Stimulated activated CD8-positive, alpha-beta memory T cell treated with anti-CD3 and anti-CD28 coated beads, Interleukin-2, amount 100 ng/mL, for 48 hours (primary cell): Measurements from ENCODE around the gene P4HTM.
A peak's percentile ranks its signal among the peaks of the same experiment; 100 is the strongest.
"Not testable (repeated sequence)": the region's sequence is repeated elsewhere in the genome, so short reads cannot be mapped to it uniquely, and the experiment has no call there.

Experiments used
- DNase-seq, 2 donors: peaks; one replicate each; pipeline ENCODE4 v3.0.0-alpha.2; 2020; ENCODE audit warnings: low read depth in 2 of 2

P4HTM gene

DNA sequence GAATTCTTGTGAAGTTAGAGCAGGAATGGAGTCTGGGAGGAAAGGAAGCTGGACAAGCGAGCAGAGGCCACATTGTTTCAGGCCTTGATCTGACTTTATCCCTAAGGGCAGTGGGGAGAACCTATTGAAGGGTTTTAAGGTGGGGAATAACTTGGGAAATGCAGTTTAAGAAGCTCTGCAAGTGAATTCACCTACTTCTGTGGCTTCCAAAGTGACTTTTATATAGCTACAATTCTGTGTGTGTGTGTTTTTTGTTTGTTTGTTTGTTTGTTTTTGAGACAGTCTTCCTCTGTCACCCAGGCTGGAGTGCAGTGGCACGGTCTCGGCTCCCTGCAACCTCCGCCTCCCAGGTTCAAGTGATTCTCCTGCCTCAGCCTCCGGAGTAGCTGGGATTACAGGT, 18.6 kb downstream of the P4HTM start:
- DNase-seq, result not testable (repeated sequence)

DNA sequence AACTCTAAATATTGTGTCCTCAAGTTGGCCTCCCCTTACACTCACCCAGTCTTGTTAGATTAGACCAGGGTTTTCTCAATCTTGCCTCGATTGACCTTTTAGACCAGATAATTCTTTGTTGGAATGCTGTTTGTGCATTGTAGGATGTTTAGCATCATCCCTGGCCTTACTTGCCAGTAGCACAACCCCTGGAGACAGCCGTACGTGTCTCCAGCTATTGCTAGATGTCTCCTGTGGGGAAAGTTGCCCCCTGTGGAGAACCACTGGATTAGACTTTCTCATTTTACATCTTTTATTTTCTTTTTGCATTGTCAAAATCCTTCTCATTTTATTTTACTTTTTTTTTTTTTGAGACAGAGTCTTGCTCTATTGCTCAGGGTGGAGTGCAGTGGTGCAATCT, 19.4 kb downstream of the P4HTM start:
- DNase-seq, result no peak

DNA sequence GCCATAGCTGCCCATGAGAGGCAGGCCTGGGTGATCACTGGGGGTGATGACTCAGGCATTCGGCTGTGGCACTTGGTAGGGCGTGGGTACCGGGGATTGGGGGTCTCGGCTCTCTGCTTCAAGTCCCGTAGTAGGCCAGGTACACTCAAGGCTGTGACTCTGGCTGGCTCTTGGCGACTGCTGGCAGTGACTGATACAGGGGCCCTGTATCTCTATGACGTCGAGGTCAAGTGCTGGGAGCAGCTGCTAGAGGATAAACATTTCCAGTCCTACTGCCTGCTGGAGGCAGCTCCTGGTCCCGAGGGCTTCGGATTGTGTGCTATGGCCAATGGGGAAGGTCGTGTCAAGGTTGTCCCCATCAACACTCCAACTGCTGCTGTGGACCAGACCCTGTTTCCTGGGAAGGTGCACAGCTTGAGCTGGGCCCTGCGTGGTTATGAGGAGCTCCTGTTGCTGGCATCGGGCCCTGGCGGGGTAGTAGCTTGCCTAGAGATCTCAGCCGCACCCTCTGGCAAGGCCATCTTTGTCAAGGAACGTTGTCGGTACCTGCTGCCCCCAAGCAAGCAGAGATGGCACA, 22.5 kb downstream of the P4HTM start:
- no peak for DNase-seq

DNA sequence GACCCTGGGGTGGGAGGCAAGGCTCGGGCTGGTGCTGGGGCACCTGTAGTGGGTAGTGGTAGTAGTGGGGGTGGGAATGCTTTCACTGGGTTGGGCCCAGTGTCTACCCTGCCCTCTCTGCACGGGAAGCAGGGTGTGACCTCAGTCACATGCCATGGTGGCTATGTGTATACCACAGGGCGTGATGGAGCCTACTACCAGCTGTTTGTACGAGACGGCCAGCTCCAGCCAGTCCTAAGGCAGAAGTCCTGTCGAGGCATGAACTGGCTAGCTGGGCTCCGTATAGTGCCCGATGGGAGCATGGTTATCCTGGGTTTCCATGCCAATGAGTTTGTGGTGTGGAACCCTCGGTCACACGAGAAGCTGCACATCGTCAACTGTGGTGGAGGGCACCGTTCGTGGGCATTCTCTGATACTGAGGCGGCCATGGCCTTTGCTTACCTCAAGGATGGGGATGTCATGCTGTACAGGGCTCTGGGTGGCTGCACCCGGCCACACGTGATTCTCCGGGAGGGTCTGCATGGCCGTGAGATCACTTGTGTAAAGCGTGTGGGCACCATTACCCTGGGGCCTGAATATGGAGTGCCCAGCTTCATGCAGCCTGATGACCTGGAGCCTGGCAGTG, 23.2 kb downstream of the P4HTM start:
- DNase-seq, result no peak

DNA sequence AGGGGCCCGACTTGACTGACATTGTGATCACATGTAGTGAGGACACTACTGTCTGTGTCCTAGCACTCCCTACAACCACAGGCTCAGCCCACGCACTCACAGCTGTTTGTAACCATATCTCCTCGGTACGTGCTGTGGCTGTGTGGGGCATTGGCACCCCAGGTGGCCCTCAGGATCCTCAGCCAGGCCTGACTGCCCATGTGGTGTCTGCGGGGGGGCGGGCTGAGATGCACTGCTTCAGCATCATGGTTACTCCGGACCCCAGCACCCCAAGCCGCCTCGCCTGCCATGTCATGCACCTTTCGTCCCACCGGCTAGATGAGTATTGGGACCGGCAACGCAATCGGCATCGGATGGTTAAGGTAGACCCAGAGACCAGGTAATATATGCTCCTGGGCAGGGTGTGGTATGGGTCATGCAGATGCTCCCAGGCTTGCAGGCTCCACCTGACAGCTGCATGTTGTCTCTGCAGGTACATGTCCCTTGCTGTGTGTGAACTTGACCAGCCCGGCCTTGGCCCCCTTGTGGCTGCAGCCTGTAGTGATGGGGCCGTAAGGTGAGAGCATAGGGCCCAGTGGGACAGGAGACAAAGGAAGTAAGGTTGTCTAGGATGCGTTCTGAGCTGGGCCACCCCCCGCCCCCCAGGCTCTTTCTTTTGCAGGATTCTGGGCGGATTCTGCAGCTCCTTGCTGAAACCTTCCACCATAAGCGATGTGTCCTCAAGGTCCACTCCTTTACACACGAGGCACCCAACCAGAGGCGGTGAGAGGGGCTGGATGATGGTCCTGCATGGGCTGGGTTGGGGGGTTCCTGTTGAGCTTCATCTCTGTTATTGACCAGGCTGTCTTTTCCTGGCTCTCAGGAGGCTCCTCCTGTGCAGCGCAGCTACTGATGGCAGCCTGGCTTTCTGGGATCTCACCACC, 24.0 kb downstream of the P4HTM start:
- DNase-seq, result no peak

DNA sequence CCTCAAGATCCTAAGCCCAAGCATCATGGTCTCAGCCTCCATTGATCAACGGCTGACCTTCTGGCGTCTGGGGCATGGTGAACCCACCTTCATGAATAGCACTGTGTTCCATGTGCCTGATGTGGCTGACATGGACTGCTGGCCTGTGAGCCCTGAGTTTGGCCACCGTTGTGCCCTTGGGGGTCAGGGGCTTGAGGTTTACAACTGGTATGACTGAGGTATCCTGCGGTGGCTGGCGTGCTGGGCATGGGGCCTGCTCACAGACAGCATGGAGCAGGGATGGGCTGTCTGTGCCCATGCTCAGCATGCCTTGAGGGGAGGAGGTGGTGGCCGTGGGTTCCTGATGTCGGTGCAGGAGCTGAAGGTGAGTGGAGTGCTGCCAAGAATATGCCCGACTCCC, 25.0 kb downstream of the P4HTM start:
- no peak for DNase-seq

- no peak for DNase-seq
These were observed 25.7 kb downstream of the P4HTM start for GRCh38 chr3:49015765-49016164.

DNA sequence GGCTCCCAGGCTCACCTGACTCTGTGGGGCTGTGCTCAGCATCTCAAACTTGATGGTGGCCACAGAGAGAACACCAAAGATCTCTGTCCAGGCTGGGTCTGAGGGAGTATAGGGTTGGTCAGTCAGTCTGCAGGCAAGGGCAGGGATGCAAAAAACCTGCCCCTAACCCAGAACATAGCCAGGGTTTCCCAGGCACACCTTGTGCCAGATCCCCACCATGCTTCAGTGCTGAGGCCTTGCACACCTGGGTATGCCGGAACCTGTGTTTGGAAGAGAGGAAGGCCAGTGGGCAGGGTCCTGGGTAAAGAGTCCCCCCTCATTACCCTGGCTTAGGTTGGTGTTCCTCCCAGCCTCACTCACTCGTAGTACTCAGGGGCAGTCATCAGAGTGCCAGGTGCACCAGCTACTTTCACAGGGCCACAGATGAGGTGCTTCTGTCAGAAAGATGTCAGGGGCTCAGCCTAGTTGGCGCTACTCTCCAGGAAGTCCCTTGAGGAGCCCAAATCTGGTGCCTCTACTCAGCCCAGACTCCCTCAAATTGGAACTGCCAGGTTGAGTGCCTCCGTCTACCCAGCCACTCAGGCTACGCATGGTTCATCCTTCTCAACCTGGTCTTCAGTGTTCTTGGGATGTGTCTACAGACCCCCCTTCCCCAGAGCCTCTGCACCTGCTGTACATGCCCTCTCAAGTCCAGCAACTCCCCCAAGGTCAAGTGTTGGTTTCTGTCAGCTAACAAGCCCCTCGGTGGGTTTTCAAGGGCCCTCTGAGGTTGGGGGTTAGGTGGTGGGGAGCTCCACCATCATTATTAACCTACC, 26.6 kb downstream of the P4HTM start:
- no peak for DNase-seq

GRCh38 chr3:49017229-49017970, 27.4 kb downstream of the P4HTM start:
- no peak for DNase-seq

GRCh38 chr3:49017971-49018706, 28.1 kb downstream of the P4HTM start, which contains the start of gene DALRD3:
DALRD3 (minus strand) TSS chr3:49018580; CDS start chr3:49018564, 16 bp downstream.
- peak; percentile 54 to 61 for DNase-seq

GRCh38 chr3:49018707-49019006, 28.6 kb downstream of the P4HTM start:
- no peak for DNase-seq

- DNase-seq, result no peak
These were observed 29.9 kb downstream of the P4HTM start for GRCh38 chr3:49019941-49020329.

DNA sequence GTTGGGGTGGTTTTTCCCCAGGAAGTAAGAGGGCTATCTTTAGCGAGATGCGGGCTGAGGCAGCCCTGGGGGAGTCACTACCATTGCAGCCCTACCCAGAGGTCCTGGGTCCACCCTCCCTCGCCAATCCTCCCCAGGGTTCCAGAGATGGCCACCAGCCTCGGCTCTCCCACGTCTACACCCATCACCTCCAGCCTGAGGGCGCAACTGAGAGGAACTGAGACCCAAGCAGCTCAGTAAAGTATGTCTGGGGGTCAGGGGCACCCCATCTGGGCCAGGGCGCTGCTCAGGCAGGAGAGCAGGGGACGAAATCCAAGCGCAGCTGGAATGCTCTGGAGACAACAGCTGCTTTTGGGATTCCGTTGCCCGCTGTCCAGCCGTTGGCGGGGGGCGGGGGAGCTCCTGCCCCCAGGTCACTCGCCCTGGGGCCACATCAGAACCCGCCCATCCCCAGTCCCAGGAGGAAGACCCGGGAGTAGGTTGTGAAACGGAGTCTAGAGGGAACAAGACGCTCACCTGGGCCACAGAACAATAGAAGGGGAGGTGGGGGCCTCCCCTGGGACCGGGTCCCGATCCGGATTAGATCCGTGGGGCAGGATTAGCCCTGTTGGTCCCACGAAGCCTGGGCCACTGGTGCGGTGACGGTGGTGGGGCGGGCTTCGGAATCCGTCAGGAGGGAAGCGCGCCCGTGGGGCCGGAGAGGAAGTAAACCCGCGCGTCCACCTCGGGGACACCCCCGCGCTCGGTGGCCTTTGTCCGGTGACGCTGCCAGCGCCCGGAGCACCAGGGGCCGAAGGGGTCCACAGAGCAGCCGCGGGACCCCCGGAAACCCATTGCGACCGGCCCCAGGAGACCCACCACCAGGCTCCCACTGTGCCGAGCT, 30.5 kb downstream of the P4HTM start:
- no peak for DNase-seq

DNA sequence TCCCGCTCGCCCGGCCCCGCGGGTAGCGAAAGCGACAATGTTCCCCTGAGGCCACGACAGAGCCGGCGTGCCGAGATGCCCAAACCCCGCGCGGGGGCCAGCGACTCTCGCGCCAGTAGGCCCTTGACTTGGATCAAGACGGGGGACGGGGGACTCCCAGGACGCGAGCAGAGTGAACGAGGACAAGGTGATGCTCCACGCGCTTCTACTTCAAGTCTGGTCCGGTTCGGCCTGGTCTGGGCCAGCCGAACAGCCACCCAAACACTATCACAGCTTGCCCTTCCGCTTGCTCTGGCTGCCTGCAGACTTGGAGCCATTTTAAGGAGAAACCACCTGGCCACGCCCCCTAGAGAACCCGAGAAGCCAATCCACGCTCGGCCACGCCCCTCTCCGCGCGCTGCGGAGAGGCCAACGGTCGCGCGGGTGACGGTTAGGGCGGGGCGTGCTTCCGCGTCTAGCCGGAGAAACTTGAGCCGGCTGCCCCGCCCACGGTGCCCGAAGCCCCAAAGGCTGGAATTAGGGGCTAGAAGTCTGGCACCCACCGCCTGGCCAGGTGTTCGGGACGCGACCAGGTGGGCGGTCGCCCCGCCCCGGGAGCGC, 31.3 kb downstream of the P4HTM start:
- peak; percentile 99 for DNase-seq

GRCh38 chr3:49021813-49022687, 32.0 kb downstream of the P4HTM start, which contains the start of gene NDUFAF3:
NDUFAF3 (plus strand) TSS chr3:49022121; CDS start chr3:49022145, 24 bp downstream.
- DNase-seq, result peak; percentile 90 to 91

- no peak for DNase-seq
These were observed 32.7 kb downstream of the P4HTM start for GRCh38 chr3:49022688-49023171.

DNA sequence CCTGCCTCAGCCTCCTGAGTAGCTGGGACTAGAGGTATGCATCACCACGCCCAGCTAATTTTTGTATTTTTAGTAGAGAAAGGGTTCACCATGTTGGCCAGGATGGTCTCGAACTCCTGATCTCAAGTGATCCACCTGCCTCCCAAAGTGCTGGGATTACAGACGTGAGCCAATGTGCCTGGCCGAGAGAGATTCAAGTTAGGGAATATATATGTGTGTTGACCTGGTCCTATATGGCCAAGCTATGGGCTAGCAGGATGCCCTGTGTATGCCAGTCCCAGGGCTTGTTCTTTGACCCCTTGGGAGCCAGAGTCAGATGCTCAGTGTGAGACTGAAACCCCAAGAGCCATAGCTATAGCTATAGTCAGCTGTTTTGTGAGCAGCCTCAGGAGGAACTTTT, 33.7 kb downstream of the P4HTM start:
- no peak for DNase-seq

- DNase-seq, result no peak
These were observed 34.4 kb downstream of the P4HTM start for GRCh38 chr3:49024449-49024848.
